A549 (cell line): ENCODE results near the gene CREB5. TPM values are rescaled to one million over a fixed set of nuclear protein-coding genes. Genes with fewer than 3 reads are reported as not detected.

Source experiments
- ATAC-seq, 2 experiments: fragments of 200-7000 bp in 1 of 2; fragments of >200 bp in 1 of 2; cut with Nextera tagmentation in 1 of 2; cut with Tn5 transposase in 1 of 2; 3 replicates each; pipeline versions ENCODE4 v1.8.0 to v1.9.1; 2018 to 2020; ENCODE audit warnings: mild to moderate bottlenecking in 1 of 2, moderate library complexity in 1 of 2
- CTCF ChIA-PET: fragments of 300-600 bp; sonication (Branson Sonifier 250); formaldehyde crosslinking; extraction: SDS; loops from one replicate; lab custom pipeline; 2021; ENCODE audit warnings: antibody characterized with exemption, inconsistent platforms; lab: Yijun Ruan, JAX
- POLR2A ChIA-PET: fragments of 350-600 bp; formaldehyde crosslinking; extraction: SDS; loops from one replicate; lab custom pipeline; 2021; ENCODE audit warnings: antibody characterized with exemption, inconsistent platforms; lab: Yijun Ruan, JAX
- DNase-seq, 2 experiments: peaks; one replicate each; pipeline versions ENCODE4 v3.0.0 to v3.0.0-alpha.2; 2011 to 2016; ENCODE audit warnings: low read depth in 1 of 2, low spot score in 1 of 2
- FAIRE-seq: peaks from 2 replicates; lab custom pipeline; 2011; peaks lifted over from hg19 to GRCh38; lab: Jason Lieb, UNC
- H3K27ac ChIP-seq, 2 experiments: fragments of >200 bp; sonication (Bioruptor Twin); formaldehyde crosslinking; 3 replicates each; pipeline ENCODE4 v1.5.1; 2016 to 2017
- H3K4me1 ChIP-seq: fragments of >200 bp; sonication (Bioruptor Twin); formaldehyde crosslinking; 3 replicates; pipeline ENCODE4 v1.6.1; 2016
- H3K4me2 ChIP-seq: fragments of >200 bp; sonication (Bioruptor Twin); formaldehyde crosslinking; 3 replicates; pipeline ENCODE4 v1.6.1; 2016
- H3K4me3 ChIP-seq: fragments of >200 bp; sonication (Bioruptor Twin); formaldehyde crosslinking; 3 replicates; pipeline ENCODE4 v1.5.1; 2016
- H3K9me3 ChIP-seq: fragments of >200 bp; sonication (Bioruptor Twin); formaldehyde crosslinking; 3 replicates; pipeline ENCODE4 v1.6.1; 2016
- BCL3 ChIP-seq: fragments of >200 bp; sonication (Bioruptor Twin); formaldehyde crosslinking; IDR thresholded peaks from 3 replicates; pipeline ENCODE4 v1.6.1; 2016
- CEBPB ChIP-seq, 2 experiments: fragments of >200 bp in 1 of 2; sonication (Bioruptor Twin) in 1 of 2; formaldehyde crosslinking in 1 of 2; IDR thresholded peaks; 2 replicates each; pipeline ENCODE4 v1.6.1; 2012 to 2016
- CHD4 ChIP-seq: fragments of 200-600 bp; sonication (generic); IDR thresholded peaks from 2 replicates; pipeline ENCODE4 v1.6.1; 2016; ENCODE audit warnings: antibody characterized with exemption, mild to moderate bottlenecking, borderline replicate concordance
- E2F6 ChIP-seq: IDR thresholded peaks from 2 replicates; pipeline ENCODE4 v1.6.1; 2012; ENCODE audit warnings: low read depth, borderline replicate concordance
- ELK1 ChIP-seq: fragments of 150-350 bp; IDR thresholded peaks from 2 replicates; pipeline ENCODE4 v1.6.1; 2014; ENCODE audit warnings: low read depth, mild to moderate bottlenecking, low read length
- EP300 ChIP-seq, 2 experiments: fragments of >200 bp; sonication (Bioruptor Twin); formaldehyde crosslinking; IDR thresholded peaks; 2 replicates in 1 of 2; 3 replicates in 1 of 2; pipeline ENCODE4 v1.6.1; 2016 to 2017
- GATA3 ChIP-seq: IDR thresholded peaks from 2 replicates; pipeline ENCODE4 v1.6.1; 2012; ENCODE audit warnings: borderline replicate concordance
- HMGXB4 ChIP-seq: fragments of 250-450 bp; sonication (Bioruptor Pico); IDR thresholded peaks from 2 replicates; pipeline ENCODE4 v1.5.0; 2021; ENCODE audit warnings: mild to moderate bottlenecking, moderate library complexity, borderline replicate concordance
- HOXA7 ChIP-seq: fragments of 250-450 bp; sonication (Bioruptor Pico); IDR thresholded peaks from 2 replicates; pipeline ENCODE4 v1.5.0; 2020; ENCODE audit warnings: mild to moderate bottlenecking, moderate library complexity
- MAX ChIP-seq: IDR thresholded peaks from 2 replicates; pipeline ENCODE4 v1.6.1; 2012
- REST ChIP-seq: fragments of 200-600 bp; sonication (generic); IDR thresholded peaks from 2 replicates; pipeline ENCODE4 v1.6.1; 2016; ENCODE audit warnings: antibody characterized with exemption, mild to moderate bottlenecking, moderate library complexity
- RFX5 ChIP-seq: fragments of 450-650 bp; IDR thresholded peaks from 2 replicates; pipeline ENCODE4 v1.7.1; 2014; ENCODE audit warnings: antibody characterized with exemption, mild to moderate bottlenecking, moderate library complexity
- SREBF2 ChIP-seq: fragments of 450-650 bp; IDR thresholded peaks from 2 replicates; pipeline ENCODE4 v1.6.1; 2014; ENCODE audit warnings: mild to moderate bottlenecking, moderate library complexity
- USF2 ChIP-seq: fragments of 450-650 bp; IDR thresholded peaks from 2 replicates; pipeline ENCODE4 v1.6.1; 2014; ENCODE audit warnings: antibody characterized with exemption
- WGBS: methylation state at CpG from one replicate; pipeline ENCODE4 v1.1.6; 2017; ENCODE audit errors: missing lambda C conversion rate; 5-methylcytosine and 5-hydroxymethylcytosine counted together
- polyA plus RNA-seq, 4 experiments: library from polyadenylated mRNA; depleted of rRNA in 3 of 4; stranded (reverse); fragments of >200 nt; fragmentation: RNase III in 1 of 4; extraction: RNeasy Plus Mini Kit Qiagen cat#74134 plus additional on column Dnase treatment in 1 of 4; gene quantifications; 2 replicates in 3 of 4; 3 replicates in 1 of 4; pipeline ENCODE4 v1.2.3, GENCODE V29; 2011 to 2017

Gene CREB5
- polyA plus RNA-seq, 2 of the 4 experiments (the other 2 are of a cell fraction): 0.61 to 1.5 TPM

GRCh38 chr7:28845106-28845505 is 432.8 kb downstream of the CREB5 start (continued):
- TF ChIP-seq REST: no peak
- TF ChIP-seq GATA3: no peak
- no peak for TF ChIP-seq RFX5
- TF ChIP-seq EP300 (IDR thresholded peaks at IDR 0.05): no peak
- no peak for TF ChIP-seq ELK1

- ATAC-seq: no peak
- no peak for TF ChIP-seq BCL3
- TF ChIP-seq CHD4: no peak
- TF ChIP-seq SREBF2: no peak
- no peak for TF ChIP-seq HMGXB4 (CRISPR knock-in tag)
- TF ChIP-seq USF2: no peak
- TF ChIP-seq REST: no peak
- no peak for TF ChIP-seq MAX
- TF ChIP-seq HOXA7: no peak
- no peak for TF ChIP-seq E2F6
- no peak for TF ChIP-seq CEBPB (IDR thresholded peaks at IDR 0.05)
- TF ChIP-seq, all 56 proteins: peak for 0
- DNase-seq: no peak
- WGBS: 50% methylated on average over 10 of the region's 10 CpGs
- no peaks in the 10 kb centered on the region for H3K4me1 ChIP-seq
- H3K9me3 ChIP-seq: no peaks in the 10 kb centered on the region
- H3K4me3 ChIP-seq: no peak overlapping the region
- ChIA-PET POLR2A (no interaction called here), CTCF (interaction anchor here (0.6 kb wide), 1 partner anchor 453 kb away, joined by 3 read pairs; no protein-coding TSS in a partner anchor)
- H3K27ac ChIP-seq: no peak overlapping the region
- no peak for FAIRE-seq
- no peak overlapping the region for H3K4me2 ChIP-seq
These were observed 434.9 kb downstream of the CREB5 start for GRCh38 chr7:28847176-28847575.
